K562 (cell line): Measurements from ENCODE around the gene SNTG2. TPM values are rescaled to one million over a fixed set of nuclear protein-coding genes. Genes with fewer than 3 reads are reported as not detected.

Source experiments
- ATAC-seq: fragments of 200-7000 bp; cut with Tn5 transposase; 3 replicates; pipeline ENCODE4 v1.9.1; 2020; ENCODE audit warnings: moderate library complexity
- BruUV-seq: library from RNA; stranded (reverse); fragments of 400-500 nt; replicated peaks from 2 replicates; lab custom pipeline; 2021; lab: Mats Ljungman, UMichigan
- CTCF ChIA-PET: fragments of 300-600 bp; formaldehyde crosslinking; extraction: SDS; loops from one replicate; lab custom pipeline; 2021; ENCODE audit warnings: low intra/inter-chr PET ratio; lab: Yijun Ruan, JAX
- POLR2A ChIA-PET: fragments of 300-600, 350-650 bp; sonication (Branson Sonifier 250); formaldehyde crosslinking; extraction: SDS; loops from one replicate; lab custom pipeline; 2021; ENCODE audit warnings: antibody characterized with exemption, inconsistent platforms; lab: Yijun Ruan, JAX
- DNase-seq, 4 experiments: peaks; one replicate each; pipeline versions ENCODE4 v3.0.0 to v3.0.0-alpha.2; 2011 to 2018; ENCODE audit warnings: low spot score in 3 of 4, mixed read lengths in 3 of 4; ENCODE audit errors: extremely low read depth in 1 of 4
- FAIRE-seq: peaks from 2 replicates; lab custom pipeline; 2011; peaks lifted over from hg19 to GRCh38; lab: Jason Lieb, UNC
- H2AFZ ChIP-seq: 2 replicates; pipeline ENCODE4 v1.6.0; 2011; ENCODE audit warnings: low read depth, low read length, control low read depth, inconsistent platforms
- H3K27ac ChIP-seq: fragments of 200-600 bp; 3 replicates; pipeline ENCODE4 v1.8.0; 2011; ENCODE audit warnings: low read depth, mild to moderate bottlenecking, control low read depth, inconsistent platforms, low read length, moderate library complexity, mixed read lengths; ENCODE audit errors: extremely low read depth
- H3K27me3 ChIP-seq, 2 experiments: fragments of 300-600 bp in 1 of 2; 2 replicates in 1 of 2; 3 replicates in 1 of 2; pipeline versions ENCODE4 v1.6.0 to v1.8.0; 2011; ENCODE audit warnings: inconsistent platforms in 2 of 2, low read length in 2 of 2, mild to moderate bottlenecking in 1 of 2, mixed read lengths in 1 of 2, moderate library complexity in 1 of 2; ENCODE audit not compliant: control insufficient read depth in 2 of 2, insufficient read depth in 2 of 2
- H3K36me3 ChIP-seq: fragments of 300-600 bp; 3 replicates; pipeline ENCODE4 v1.8.0; 2011; ENCODE audit warnings: mild to moderate bottlenecking, low read length, inconsistent platforms; ENCODE audit not compliant: control insufficient read depth, insufficient read depth
- H3K4me1 ChIP-seq, 2 experiments: fragments of 200-600 bp in 1 of 2; replicated peaks in 1 of 2; 2 replicates in 1 of 2; 3 replicates in 1 of 2; pipeline versions ENCODE4 v1.5.1 to v1.8.0; 2011; ENCODE audit warnings: inconsistent platforms in 2 of 2, low read length in 2 of 2, mild to moderate bottlenecking in 1 of 2, mixed read lengths in 1 of 2, moderate library complexity in 1 of 2; ENCODE audit not compliant: control insufficient read depth in 2 of 2, insufficient read depth in 2 of 2
- H3K4me2 ChIP-seq: 2 replicates; pipeline ENCODE4 v1.6.1; 2011; ENCODE audit warnings: low read length, control low read depth, inconsistent platforms, mixed read lengths; ENCODE audit not compliant: insufficient read depth
- H3K4me3 ChIP-seq: fragments of 200-600 bp; sonication (generic), shearing (Covaris generic); 2 replicates; pipeline ENCODE4 v1.5.1; 2016; ENCODE audit warnings: control low read depth, inconsistent platforms
- H3K79me2 ChIP-seq: fragments of 200-600 bp; 3 replicates; pipeline ENCODE4 v1.8.0; 2011; ENCODE audit warnings: low read length, inconsistent platforms; ENCODE audit not compliant: control insufficient read depth, insufficient read depth
- H3K9ac ChIP-seq, 2 experiments: 2 replicates each; pipeline versions ENCODE4 v1.6.0 to v1.6.1; 2011; ENCODE audit warnings: low read depth in 2 of 2, low read length in 2 of 2, control low read depth in 1 of 2, inconsistent platforms in 1 of 2, mild to moderate bottlenecking in 1 of 2, mixed read lengths in 1 of 2; ENCODE audit not compliant: insufficient read depth in 1 of 2
- H3K9me1 ChIP-seq: one replicate; pipeline ENCODE4 v1.6.0; 2011; ENCODE audit warnings: inconsistent platforms, mild to moderate bottlenecking, low read length, moderate library complexity; ENCODE audit not compliant: control insufficient read depth, insufficient read depth
- H3K9me3 ChIP-seq: replicated peaks from 2 replicates; pipeline ENCODE4 v1.5.1; 2011; ENCODE audit warnings: low read depth, low read length, inconsistent platforms; ENCODE audit not compliant: control insufficient read depth, insufficient read depth
- H4K20me1 ChIP-seq: replicated peaks from 2 replicates; pipeline ENCODE4 v1.6.1; 2011; ENCODE audit warnings: low read length, inconsistent platforms, mixed read lengths; ENCODE audit not compliant: control insufficient read depth, insufficient read depth
- ATF7 ChIP-seq: fragments of 450-650 bp; IDR thresholded peaks from 2 replicates; pipeline ENCODE4 v1.7.1; 2014; ENCODE audit warnings: mild to moderate bottlenecking, moderate library complexity
- CC2D1A ChIP-seq: fragments of 450-650 bp; IDR thresholded peaks from 2 replicates; pipeline ENCODE4 v1.6.1; 2017; ENCODE audit warnings: mild to moderate bottlenecking
- CHCHD3 ChIP-seq: fragments of 250-450 bp; sonication (Bioruptor Pico); IDR thresholded peaks from 2 replicates; pipeline ENCODE4 v2.1.2; 2022; ENCODE audit warnings: mild to moderate bottlenecking
- JUND ChIP-seq, 2 experiments: IDR thresholded peaks; 2 replicates in 1 of 2; 3 replicates in 1 of 2; pipeline ENCODE4 v1.6.1; 2011; ENCODE audit warnings: borderline replicate concordance in 2 of 2, low read depth in 2 of 2, low read length in 2 of 2, improper control_type of control experiment in 1 of 2, missing biosample characterization in 1 of 2, missing genetic modification characterization in 1 of 2, missing genetic modification reagents in 1 of 2
- KDM4B ChIP-seq, 2 experiments: fragments of 450-650 bp in 1 of 2; sonication (generic) in 1 of 2; IDR thresholded peaks; 2 replicates each; pipeline ENCODE4 v1.6.1; 2016 to 2017; ENCODE audit warnings: borderline replicate concordance in 2 of 2, antibody characterized with exemption in 1 of 2, low read depth in 1 of 2, mild to moderate bottlenecking in 1 of 2
- MAFK ChIP-seq: IDR thresholded peaks from 2 replicates; pipeline ENCODE4 v1.6.1; 2011; ENCODE audit warnings: low read length, improper control_type of control experiment
- PHF8 ChIP-seq: fragments of 200-600 bp; sonication (generic); IDR thresholded peaks from 2 replicates; pipeline ENCODE4 v1.6.1; 2012; ENCODE audit warnings: mixed run types, mild to moderate bottlenecking, inconsistent platforms, low read length, moderate library complexity, borderline replicate concordance
- ZNF41 ChIP-seq: fragments of 250-450 bp; sonication (Bioruptor Pico); conservative IDR thresholded peaks from 2 replicates; pipeline ENCODE4 v1.4.0; 2020; ENCODE audit warnings: mild to moderate bottlenecking
- WGBS: fragments of 100-300 bp; shearing (Covaris generic); methylation state at CpG from one replicate; pipeline ENCODE4 v1.1.6; 2016; ENCODE audit warnings: low coverage, mixed read lengths; ENCODE audit not compliant: insufficient coverage; ENCODE audit errors: missing lambda C conversion rate; 5-methylcytosine and 5-hydroxymethylcytosine counted together
- in situ Hi-C: fragments of 300-500 bp; cut with MboI; formaldehyde crosslinking; loops from 4 replicates; pipeline ENCODE4 v1.15.0; 2018; ENCODE audit warnings: inconsistent platforms, mixed read lengths
- intact Hi-C: fragments of 100-400 bp; cut with micrococcal nuclease; formaldehyde crosslinking; loops from 2 replicates; pipeline ENCODE4 v1.14.2; 2022
- polyA plus RNA-seq, 8 experiments: library from polyadenylated mRNA; depleted of rRNA in 4 of 8; stranded (reverse) in 5 of 8; unstranded in 3 of 8; fragments of >200 nt; fragmentation: Nextera tagmentation in 2 of 8; fragmentation: Illumina TruSeq in 1 of 8; extraction: Ambion mirVana in 2 of 8; extraction: Trizol in 1 of 8; gene quantifications; 2 replicates each; pipeline versions ENCODE4 v1.2.1 to v1.2.3, GENCODE V29; 2011 to 2014; ENCODE audit warnings: inconsistent platforms in 1 of 8, missing spikeins in 1 of 8
- total RNA-seq, 7 experiments: library from RNA; depleted of rRNA in 6 of 7; stranded (reverse); fragments of >200 nt in 6 of 7; fragmentation: Illumina TruSeq in 2 of 7; extraction: Trizol in 2 of 7; gene quantifications; 2 replicates each; pipeline versions ENCODE4 v1.2.1 to v1.2.3, GENCODE V29; 2011 to 2021; ENCODE audit warnings: low replicate concordance in 1 of 7
- TF ChIP-seq, protein P1 (sequence below): fragments of 250-450 bp; sonication (Bioruptor Pico); IDR thresholded peaks from 2 replicates; pipeline ENCODE4 v1.8.0; 2022; ENCODE audit warnings: moderate library complexity, mild to moderate bottlenecking, inconsistent platforms
- TF ChIP-seq, protein P2 (sequence below), 2 experiments: fragments of 250-450 bp in 1 of 2; fragments of 450-650 bp in 1 of 2; sonication (Bioruptor Pico) in 1 of 2; IDR thresholded peaks; 2 replicates each; pipeline versions ENCODE4 v1.6.1 to v1.8.0; 2016 to 2021; ENCODE audit warnings: mild to moderate bottlenecking in 2 of 2, moderate library complexity in 2 of 2, missing compliant biosample characterization in 1 of 2, missing genetic modification characterization in 1 of 2
- TF ChIP-seq, protein P3 (sequence below): sonication (generic); formaldehyde crosslinking; IDR thresholded peaks from 2 replicates; pipeline ENCODE4 v1.8.0; 2023; ENCODE audit warnings: mild to moderate bottlenecking, missing genetic modification reagents
- TF ChIP-seq, protein P4 (sequence below): sonication (generic); formaldehyde crosslinking; IDR thresholded peaks from 2 replicates; pipeline ENCODE4 v1.8.0; 2023; ENCODE audit warnings: mild to moderate bottlenecking, missing genetic modification reagents

SNTG2 gene
- total and polyA plus RNA-seq, 9 of the 15 experiments (the other 6 are each of a cell fraction or from before 2014, with no cell fraction given), result not detected

DNA sequence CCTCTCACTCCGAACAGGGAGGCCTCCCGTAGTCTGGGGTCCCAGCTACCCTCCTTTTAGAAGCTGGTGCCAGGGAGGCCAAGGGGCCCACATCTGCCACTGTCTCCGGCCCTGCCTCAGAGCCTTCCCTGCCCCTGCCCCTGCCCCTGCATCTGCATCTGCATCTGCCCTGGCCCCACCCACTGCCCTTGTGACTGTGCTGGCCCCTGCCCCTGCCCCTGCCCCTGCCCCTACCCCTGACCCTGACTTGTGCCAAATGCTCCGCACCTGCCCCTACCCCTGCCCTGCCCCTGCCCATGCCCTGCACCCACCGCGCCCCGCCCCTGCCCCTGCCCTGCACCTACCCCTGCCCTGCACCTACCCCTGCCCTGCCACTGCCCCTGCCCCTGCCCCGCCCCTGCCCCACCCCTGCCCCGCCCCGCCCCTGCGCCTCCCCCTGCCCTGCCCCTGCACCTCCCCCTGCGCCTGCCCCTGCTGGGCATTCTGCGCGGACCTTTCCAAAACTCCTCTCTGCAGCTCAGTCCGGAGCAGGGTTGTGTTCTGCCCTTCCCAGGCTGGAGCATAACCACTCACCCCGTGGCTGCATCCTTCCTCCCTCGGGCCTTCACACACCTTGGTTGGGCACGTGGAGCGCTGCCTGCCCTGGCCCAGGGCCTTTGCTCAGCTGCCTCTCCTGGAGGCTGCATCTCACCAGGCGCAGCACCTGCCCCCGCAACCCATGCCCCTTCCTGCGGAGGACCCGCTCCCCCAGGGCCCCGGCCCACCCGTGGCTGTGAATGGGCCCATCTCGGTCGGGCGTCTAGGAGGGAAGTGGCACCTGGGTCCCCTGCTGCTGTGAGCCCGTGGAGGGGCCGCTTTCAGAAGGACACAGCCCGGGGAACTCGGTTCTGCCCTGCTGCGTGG is 5.4 kb downstream of the SNTG2 start (continued):
- TF ChIP-seq KDM4B (IDR thresholded peaks at IDR 0.05; ENCODE audit: borderline replicate concordance in 2 of 2, low read depth in 1 of 2), result no peak
- TF ChIP-seq, protein P1, sequence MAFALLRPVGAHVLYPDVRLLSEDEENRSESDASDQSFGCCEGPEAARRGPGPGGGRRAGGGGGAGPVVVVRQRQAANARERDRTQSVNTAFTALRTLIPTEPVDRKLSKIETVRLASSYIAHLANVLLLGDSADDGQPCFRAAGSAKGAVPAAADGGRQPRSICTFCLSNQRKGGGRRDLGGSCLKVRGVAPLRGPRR (CRISPR knock-in tag), result no peak
- TF ChIP-seq, protein P2, sequence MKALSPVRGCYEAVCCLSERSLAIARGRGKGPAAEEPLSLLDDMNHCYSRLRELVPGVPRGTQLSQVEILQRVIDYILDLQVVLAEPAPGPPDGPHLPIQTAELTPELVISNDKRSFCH (CRISPR knock-in tag; IDR thresholded peaks at IDR 0.05), result no peak
- TF ChIP-seq, protein P2 (tag; IDR thresholded peaks at IDR 0.05), result no peak

DNA sequence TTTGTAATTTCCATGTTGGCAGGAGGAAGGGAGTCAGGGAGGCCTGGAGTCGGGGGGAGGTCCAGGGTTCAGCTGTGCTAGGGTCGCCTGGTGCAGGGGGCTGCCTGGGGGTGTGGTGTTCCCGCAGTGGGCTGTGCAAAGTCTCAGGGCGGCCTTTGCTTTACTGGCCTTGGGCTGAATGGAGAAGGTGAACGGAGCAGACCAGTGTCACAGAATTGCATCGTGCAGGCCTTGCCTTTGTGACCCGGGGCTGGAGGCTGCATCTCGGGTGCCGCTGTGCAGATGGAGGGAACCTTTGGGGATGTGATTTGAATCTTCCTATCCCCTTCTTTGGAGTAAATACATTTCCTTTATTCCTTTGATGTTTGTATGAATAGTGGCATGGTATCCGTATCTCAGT is 8.8 kb downstream of the SNTG2 start:
- Histone ChIP-seq H3K9ac (no peak overlapping the region), H3K79me2 (no peaks in the 10 kb centered on the region), H3K9me1 (no peaks in the 10 kb centered on the region), H3K4me2 (no peak overlapping the region), H2AFZ (no peak overlapping the region), H3K4me1 (no peaks in the 10 kb centered on the region), H3K4me3 (no peak overlapping the region), H4K20me1 (no peaks in the 10 kb centered on the region)
- ChIA-PET CTCF (no interaction called here), POLR2A (interaction anchor here (1.6 kb wide), 1 partner anchor 54 kb away, joined by 3 read pairs; no protein-coding TSS in a partner anchor)
- intact Hi-C loops, result no loop called here
- no TSS peak for BruUV-seq
- no peak for DNase-seq
- TF ChIP-seq, protein P3, sequence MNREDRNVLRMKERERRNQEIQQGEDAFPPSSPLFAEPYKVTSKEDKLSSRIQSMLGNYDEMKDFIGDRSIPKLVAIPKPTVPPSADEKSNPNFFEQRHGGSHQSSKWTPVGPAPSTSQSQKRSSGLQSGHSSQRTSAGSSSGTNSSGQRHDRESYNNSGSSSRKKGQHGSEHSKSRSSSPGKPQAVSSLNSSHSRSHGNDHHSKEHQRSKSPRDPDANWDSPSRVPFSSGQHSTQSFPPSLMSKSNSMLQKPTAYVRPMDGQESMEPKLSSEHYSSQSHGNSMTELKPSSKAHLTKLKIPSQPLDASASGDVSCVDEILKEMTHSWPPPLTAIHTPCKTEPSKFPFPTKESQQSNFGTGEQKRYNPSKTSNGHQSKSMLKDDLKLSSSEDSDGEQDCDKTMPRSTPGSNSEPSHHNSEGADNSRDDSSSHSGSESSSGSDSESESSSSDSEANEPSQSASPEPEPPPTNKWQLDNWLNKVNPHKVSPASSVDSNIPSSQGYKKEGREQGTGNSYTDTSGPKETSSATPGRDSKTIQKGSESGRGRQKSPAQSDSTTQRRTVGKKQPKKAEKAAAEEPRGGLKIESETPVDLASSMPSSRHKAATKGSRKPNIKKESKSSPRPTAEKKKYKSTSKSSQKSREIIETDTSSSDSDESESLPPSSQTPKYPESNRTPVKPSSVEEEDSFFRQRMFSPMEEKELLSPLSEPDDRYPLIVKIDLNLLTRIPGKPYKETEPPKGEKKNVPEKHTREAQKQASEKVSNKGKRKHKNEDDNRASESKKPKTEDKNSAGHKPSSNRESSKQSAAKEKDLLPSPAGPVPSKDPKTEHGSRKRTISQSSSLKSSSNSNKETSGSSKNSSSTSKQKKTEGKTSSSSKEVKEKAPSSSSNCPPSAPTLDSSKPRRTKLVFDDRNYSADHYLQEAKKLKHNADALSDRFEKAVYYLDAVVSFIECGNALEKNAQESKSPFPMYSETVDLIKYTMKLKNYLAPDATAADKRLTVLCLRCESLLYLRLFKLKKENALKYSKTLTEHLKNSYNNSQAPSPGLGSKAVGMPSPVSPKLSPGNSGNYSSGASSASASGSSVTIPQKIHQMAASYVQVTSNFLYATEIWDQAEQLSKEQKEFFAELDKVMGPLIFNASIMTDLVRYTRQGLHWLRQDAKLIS (CRISPR knock-in tag), result no peak
- TF ChIP-seq, protein P4, sequence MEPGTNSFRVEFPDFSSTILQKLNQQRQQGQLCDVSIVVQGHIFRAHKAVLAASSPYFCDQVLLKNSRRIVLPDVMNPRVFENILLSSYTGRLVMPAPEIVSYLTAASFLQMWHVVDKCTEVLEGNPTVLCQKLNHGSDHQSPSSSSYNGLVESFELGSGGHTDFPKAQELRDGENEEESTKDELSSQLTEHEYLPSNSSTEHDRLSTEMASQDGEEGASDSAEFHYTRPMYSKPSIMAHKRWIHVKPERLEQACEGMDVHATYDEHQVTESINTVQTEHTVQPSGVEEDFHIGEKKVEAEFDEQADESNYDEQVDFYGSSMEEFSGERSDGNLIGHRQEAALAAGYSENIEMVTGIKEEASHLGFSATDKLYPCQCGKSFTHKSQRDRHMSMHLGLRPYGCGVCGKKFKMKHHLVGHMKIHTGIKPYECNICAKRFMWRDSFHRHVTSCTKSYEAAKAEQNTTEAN (CRISPR knock-in tag), result no peak
- TF ChIP-seq CHCHD3 (CRISPR knock-in tag) (no peak), JUND (IDR thresholded peaks at IDR 0.05; ENCODE audit: borderline replicate concordance, low read depth, low read length) (no peak), JUND (tag; IDR thresholded peaks at IDR 0.05; ENCODE audit: borderline replicate concordance, low read depth, low read length) (no peak), PHF8 (no peak), ATF7 (no peak), CC2D1A (no peak), MAFK (no peak), ZNF41 (no peak)
- TF ChIP-seq, all 486 proteins: peak for 0
- in situ Hi-C loops, result no loop called here
- peaks cover under 1 to 4% of the 10 kb centered on the region in 2 experiments; a peak in 2 of 5 replicates for H3K27me3 ChIP-seq
- H3K27ac ChIP-seq, result no peak overlapping the region
- FAIRE-seq (no peak), ATAC-seq (no peak)
- no peaks in the 10 kb centered on the region for H3K36me3 ChIP-seq
- WGBS, result 2% methylated on average over 10 of the region's 10 CpGs
- H3K9me3 ChIP-seq, result no peaks in the 10 kb centered on the region
